ENCODE data around the gene P2RX2. TPM values are rescaled to one million over a fixed set of nuclear protein-coding genes. Genes with fewer than 3 reads are reported as not detected.

The P2RX2 gene
- total RNA-seq, 1 donor from 2014 or later = not detected

DNA sequence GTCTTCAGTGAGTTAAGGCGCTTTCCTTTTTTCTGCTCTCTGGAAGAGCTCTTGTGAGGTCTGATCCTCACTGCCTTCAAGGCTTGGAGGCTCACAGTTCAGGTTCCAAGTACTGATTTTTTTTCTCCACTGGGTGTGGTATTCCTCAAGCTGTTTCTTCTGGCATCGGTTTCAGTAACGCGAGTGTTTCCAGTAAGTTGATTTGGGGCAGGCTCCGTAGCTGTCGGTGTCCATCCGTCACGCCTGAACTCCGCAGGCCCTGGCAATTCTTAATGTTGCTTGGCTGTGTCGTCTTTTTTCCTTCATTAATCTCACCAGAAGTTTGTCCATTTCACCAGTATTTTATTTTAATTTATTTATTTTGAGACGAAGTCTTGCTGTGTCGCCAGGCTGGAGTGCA is 38.8 kb upstream of the P2RX2 start:
- Histone ChIP-seq H3K4me3 (ENCODE audit: insufficient read depth, low read depth, low read length) (no peak overlapping the region), H3K27ac (ENCODE audit: low read depth, low read length) (no peak overlapping the region), H3K79me2 (ENCODE audit: insufficient read depth, low read length) (no peaks in the 10 kb centered on the region), H4K20me1 (ENCODE audit: insufficient read depth, low read length) (peaks cover 10% of the 10 kb centered on the region), H3K9me3 (ENCODE audit: insufficient read depth, low read depth, low read length) (no peaks in the 10 kb centered on the region), H3K27me3 (ENCODE audit: insufficient read depth, low read length) (peaks cover 5% of the 10 kb centered on the region), H3K9ac (ENCODE audit: low read length) (no peak overlapping the region), H2AFZ (ENCODE audit: low read depth, low read length) (no peak overlapping the region), H3K4me1 (ENCODE audit: insufficient read depth, low read length) (no peaks in the 10 kb centered on the region), H3K4me2 (ENCODE audit: low read length) (no peak overlapping the region), H3K36me3 (ENCODE audit: insufficient read depth, low read length) (peaks cover 3% of the 10 kb centered on the region)
- no peak for FAIRE-seq
- Mint-ChIP-seq H3K27me3 (ENCODE audit: low read depth, unreplicated experiment) (peaks cover 16% of the 10 kb centered on the region), H3K36me3 (ENCODE audit: low read depth, unreplicated experiment) (peaks cover 19% of the 10 kb centered on the region), H3K27ac (ENCODE audit: unreplicated experiment) (no peak overlapping the region), H3K4me1 (ENCODE audit: low read depth, unreplicated experiment) (peaks cover 3% of the 10 kb centered on the region), H3K4me3 (ENCODE audit: unreplicated experiment) (no peak overlapping the region), H3K9me3 (ENCODE audit: unreplicated experiment) (peaks cover 4% of the 10 kb centered on the region)
- TF ChIP-seq, protein P1, sequence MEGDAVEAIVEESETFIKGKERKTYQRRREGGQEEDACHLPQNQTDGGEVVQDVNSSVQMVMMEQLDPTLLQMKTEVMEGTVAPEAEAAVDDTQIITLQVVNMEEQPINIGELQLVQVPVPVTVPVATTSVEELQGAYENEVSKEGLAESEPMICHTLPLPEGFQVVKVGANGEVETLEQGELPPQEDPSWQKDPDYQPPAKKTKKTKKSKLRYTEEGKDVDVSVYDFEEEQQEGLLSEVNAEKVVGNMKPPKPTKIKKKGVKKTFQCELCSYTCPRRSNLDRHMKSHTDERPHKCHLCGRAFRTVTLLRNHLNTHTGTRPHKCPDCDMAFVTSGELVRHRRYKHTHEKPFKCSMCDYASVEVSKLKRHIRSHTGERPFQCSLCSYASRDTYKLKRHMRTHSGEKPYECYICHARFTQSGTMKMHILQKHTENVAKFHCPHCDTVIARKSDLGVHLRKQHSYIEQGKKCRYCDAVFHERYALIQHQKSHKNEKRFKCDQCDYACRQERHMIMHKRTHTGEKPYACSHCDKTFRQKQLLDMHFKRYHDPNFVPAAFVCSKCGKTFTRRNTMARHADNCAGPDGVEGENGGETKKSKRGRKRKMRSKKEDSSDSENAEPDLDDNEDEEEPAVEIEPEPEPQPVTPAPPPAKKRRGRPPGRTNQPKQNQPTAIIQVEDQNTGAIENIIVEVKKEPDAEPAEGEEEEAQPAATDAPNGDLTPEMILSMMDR (IDR thresholded peaks at IDR 0.05; ENCODE audit: insufficient read depth, low read depth, low read length) = no peak
- no peak for TF ChIP-seq EZH2 (IDR thresholded peaks at IDR 0.05; ENCODE audit: insufficient read depth, low read length)
- DNase-seq (ENCODE audit: low read depth) = no peak

DNA sequence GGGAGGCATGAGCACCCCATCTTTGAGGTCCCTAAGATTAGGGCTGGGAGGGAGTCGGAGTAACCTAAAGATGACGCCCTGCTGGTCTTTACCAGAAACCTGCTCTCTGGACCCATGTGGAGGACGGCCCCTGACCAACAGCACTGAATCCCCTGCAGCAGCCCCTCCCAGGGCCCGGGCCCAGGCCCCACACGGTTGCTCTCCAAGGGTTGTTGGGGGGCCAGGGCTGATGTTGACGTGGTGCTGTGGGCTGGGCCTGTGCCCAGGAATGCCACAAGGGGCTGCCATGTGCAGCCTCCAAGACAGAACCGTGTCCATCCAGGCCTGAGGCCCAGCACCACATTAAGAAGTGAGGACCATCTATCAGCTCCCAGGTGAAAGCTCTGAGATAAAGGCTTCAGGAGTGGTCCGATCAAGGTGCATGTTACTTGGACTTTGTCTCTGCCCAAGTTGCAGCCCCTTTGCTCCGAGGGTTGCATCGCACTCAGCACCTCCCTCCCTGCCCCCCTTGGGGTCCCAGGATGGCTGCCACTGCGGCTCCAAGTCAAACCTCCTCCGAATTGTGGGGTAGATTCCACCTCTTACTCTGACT is 37.8 kb upstream of the P2RX2 start:
- DNase-seq (ENCODE audit: low read depth) = no peak
- Mint-ChIP-seq H3K4me1 (ENCODE audit: low read depth, unreplicated experiment) (peaks cover 3% of the 10 kb centered on the region), H3K27me3 (ENCODE audit: low read depth, unreplicated experiment) (peaks cover 18% of the 10 kb centered on the region), H3K9me3 (ENCODE audit: unreplicated experiment) (peaks cover 4% of the 10 kb centered on the region), H3K36me3 (ENCODE audit: low read depth, unreplicated experiment) (peaks cover 12% of the 10 kb centered on the region), H3K4me3 (ENCODE audit: unreplicated experiment) (no peak overlapping the region), H3K27ac (ENCODE audit: unreplicated experiment) (no peak overlapping the region)
- Histone ChIP-seq H2AFZ (ENCODE audit: low read depth, low read length) (no peak overlapping the region), H3K79me2 (ENCODE audit: insufficient read depth, low read length) (no peaks in the 10 kb centered on the region), H3K27me3 (ENCODE audit: insufficient read depth, low read length) (peaks cover 5% of the 10 kb centered on the region), H4K20me1 (ENCODE audit: insufficient read depth, low read length) (peaks cover 10% of the 10 kb centered on the region), H3K9ac (ENCODE audit: low read length) (no peak overlapping the region), H3K9me3 (ENCODE audit: insufficient read depth, low read depth, low read length) (no peaks in the 10 kb centered on the region), H3K4me1 (ENCODE audit: insufficient read depth, low read length) (no peaks in the 10 kb centered on the region), H3K27ac (ENCODE audit: low read depth, low read length) (no peak overlapping the region), H3K4me3 (ENCODE audit: insufficient read depth, low read depth, low read length) (no peak overlapping the region), H3K4me2 (ENCODE audit: low read length) (no peak overlapping the region), H3K36me3 (ENCODE audit: insufficient read depth, low read length) (peaks cover 3% of the 10 kb centered on the region)
- no peak for FAIRE-seq
- TF ChIP-seq, protein P1 (IDR thresholded peaks at IDR 0.05; ENCODE audit: insufficient read depth, low read depth, low read length) = no peak
- no peak for TF ChIP-seq EZH2 (IDR thresholded peaks at IDR 0.05; ENCODE audit: insufficient read depth, low read length)

DNA sequence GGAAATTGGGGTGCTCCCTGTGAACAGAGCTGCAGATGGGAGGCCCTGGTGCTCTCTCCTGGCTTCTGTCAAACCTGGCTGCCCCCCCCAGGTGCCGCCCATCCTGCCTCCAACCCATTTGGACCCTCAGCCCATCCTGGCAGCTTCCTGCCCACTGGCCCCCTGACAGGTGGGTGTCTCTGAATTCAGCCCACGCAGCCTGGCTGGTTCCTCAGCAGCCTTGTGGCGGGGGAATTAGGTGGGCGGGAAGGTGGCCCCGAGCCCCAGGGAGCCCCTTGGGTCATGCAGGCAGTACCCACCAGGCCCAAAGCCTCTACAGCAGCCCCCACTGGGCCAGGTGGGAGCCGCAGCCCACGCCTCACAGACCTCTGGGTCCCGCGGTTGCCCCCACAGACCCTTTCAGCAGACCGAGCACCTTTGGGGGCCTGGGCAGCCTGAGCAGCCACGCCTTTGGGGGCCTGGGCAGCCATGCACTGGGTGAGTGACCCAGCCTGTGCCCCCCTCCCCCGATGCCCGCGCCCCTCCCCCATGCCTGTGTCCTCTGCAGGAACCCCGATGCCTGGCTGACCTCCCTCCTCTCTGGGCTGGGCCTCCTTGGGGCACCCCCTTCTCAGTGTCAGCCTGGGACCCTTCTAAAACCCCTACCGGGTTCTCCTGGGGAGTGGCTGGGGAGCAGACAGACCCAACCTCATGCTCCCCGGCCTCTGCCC is 37.1 kb upstream of the P2RX2 start:
- H3K27me3 Mint-ChIP-seq (ENCODE audit: low read depth, unreplicated experiment) = peaks cover 22% of the 10 kb centered on the region
- H3K9me3 Mint-ChIP-seq (ENCODE audit: unreplicated experiment) = peaks cover 4% of the 10 kb centered on the region
- H3K36me3 Mint-ChIP-seq (ENCODE audit: low read depth, unreplicated experiment) = peaks cover 10% of the 10 kb centered on the region
- peaks cover 5% of the 10 kb centered on the region for H3K27me3 ChIP-seq (ENCODE audit: insufficient read depth, low read length)
- H3K4me3 Mint-ChIP-seq (ENCODE audit: unreplicated experiment) = no peak overlapping the region
- no peak overlapping the region for H3K27ac Mint-ChIP-seq (ENCODE audit: unreplicated experiment)
- no peak overlapping the region for H3K4me2 ChIP-seq (ENCODE audit: low read length)
- no peaks in the 10 kb centered on the region for H3K9me3 ChIP-seq (ENCODE audit: insufficient read depth, low read depth, low read length)
- FAIRE-seq (no peak), DNase-seq (ENCODE audit: low read depth) (no peak)
- H2AFZ ChIP-seq (ENCODE audit: low read depth, low read length) = no peak overlapping the region
- H3K36me3 ChIP-seq (ENCODE audit: insufficient read depth, low read length) = peaks cover 3% of the 10 kb centered on the region
- no peaks in the 10 kb centered on the region for H3K79me2 ChIP-seq (ENCODE audit: insufficient read depth, low read length)
- no peak for TF ChIP-seq EZH2 (IDR thresholded peaks at IDR 0.05; ENCODE audit: insufficient read depth, low read length)
- TF ChIP-seq, protein P1 (IDR thresholded peaks at IDR 0.05; ENCODE audit: insufficient read depth, low read depth, low read length) = no peak
- no peaks in the 10 kb centered on the region for H3K4me1 ChIP-seq (ENCODE audit: insufficient read depth, low read length)
- no peak overlapping the region for H3K4me3 ChIP-seq (ENCODE audit: insufficient read depth, low read depth, low read length)
- peaks cover 10% of the 10 kb centered on the region for H4K20me1 ChIP-seq (ENCODE audit: insufficient read depth, low read length)
- peaks cover 3% of the 10 kb centered on the region for H3K4me1 Mint-ChIP-seq (ENCODE audit: low read depth, unreplicated experiment)
- no peak overlapping the region for H3K9ac ChIP-seq (ENCODE audit: low read length)
- no peak overlapping the region for H3K27ac ChIP-seq (ENCODE audit: low read depth, low read length)

Data from astrocyte (in vitro differentiated cells and primary cell).